ENCODE results near the gene AP3B2.

AP3B2 gene

GRCh38 chr15:82663186-82663600 is 46.5 kb downstream of the AP3B2 start (continued):
- TF ChIP-seq TSHZ2 (CRISPR knock-in tag; IDR thresholded peaks at IDR 0.05) (no peak), ISL1 (CRISPR knock-in tag; IDR thresholded peaks at IDR 0.05) (no peak)

GRCh38 chr15:82662641-82663040 is 47.0 kb downstream of the AP3B2 start:
- no peak for TF ChIP-seq ARNTL (CRISPR knock-in tag; IDR thresholded peaks at IDR 0.05; ENCODE audit: borderline replicate concordance, low read depth)
- no peak for TF ChIP-seq ZFP30 (CRISPR knock-in tag; IDR thresholded peaks at IDR 0.05)
- TF ChIP-seq POU6F1 (CRISPR knock-in tag; IDR thresholded peaks at IDR 0.05; ENCODE audit: borderline replicate concordance, low read depth): no peak
- TF ChIP-seq OSR1 (CRISPR knock-in tag; IDR thresholded peaks at IDR 0.05): no peak
- TF ChIP-seq TSHZ2 (CRISPR knock-in tag; IDR thresholded peaks at IDR 0.05): no peak
- TF ChIP-seq SNAI2 (CRISPR knock-in tag; IDR thresholded peaks at IDR 0.05): no peak
- TF ChIP-seq TOX (CRISPR knock-in tag; IDR thresholded peaks at IDR 0.05; ENCODE audit: borderline replicate concordance): no peak
- no peak for TF ChIP-seq ZNF70 (CRISPR knock-in tag; IDR thresholded peaks at IDR 0.05)
- TF ChIP-seq ESRRG (CRISPR knock-in tag; IDR thresholded peaks at IDR 0.05): no peak
- no peak for TF ChIP-seq CREB5 (CRISPR knock-in tag; IDR thresholded peaks at IDR 0.05; ENCODE audit: low read depth)
- no peak for TF ChIP-seq BACH2 (CRISPR knock-in tag; IDR thresholded peaks at IDR 0.05; ENCODE audit: borderline replicate concordance)
- TF ChIP-seq TCF4 (CRISPR knock-in tag; IDR thresholded peaks at IDR 0.05; ENCODE audit: borderline replicate concordance): no peak
- TF ChIP-seq ZFP3 (CRISPR knock-in tag; IDR thresholded peaks at IDR 0.05): no peak
- no peak for TF ChIP-seq ZNF565 (CRISPR knock-in tag; conservative IDR thresholded peaks at IDR 0.05; ENCODE audit: low read depth)
- TF ChIP-seq PPARA (CRISPR knock-in tag; IDR thresholded peaks at IDR 0.05; ENCODE audit: borderline replicate concordance): no peak
- TF ChIP-seq GLIS3 (CRISPR knock-in tag; IDR thresholded peaks at IDR 0.05): no peak
- no peak for TF ChIP-seq CSDC2 (CRISPR knock-in tag; IDR thresholded peaks at IDR 0.05)
- TF ChIP-seq ISL1 (CRISPR knock-in tag; IDR thresholded peaks at IDR 0.05): no peak
- no peak for TF ChIP-seq RARB (CRISPR knock-in tag; IDR thresholded peaks at IDR 0.05)
- TF ChIP-seq ZNF8 (CRISPR knock-in tag; IDR thresholded peaks at IDR 0.05): no peak
- no peak for ATAC-seq

- no peak for ATAC-seq
- TF ChIP-seq RARB (CRISPR knock-in tag; IDR thresholded peaks at IDR 0.05): no peak
- no peak for TF ChIP-seq TCF4 (CRISPR knock-in tag; IDR thresholded peaks at IDR 0.05; ENCODE audit: borderline replicate concordance)
- no peak for TF ChIP-seq ZC3H10 (CRISPR knock-in tag; IDR thresholded peaks at IDR 0.05)
- no peak for TF ChIP-seq CSRNP3 (CRISPR knock-in tag; IDR thresholded peaks at IDR 0.05)
- TF ChIP-seq ZFP3 (CRISPR knock-in tag; IDR thresholded peaks at IDR 0.05): no peak
- no peak for TF ChIP-seq OSR1 (CRISPR knock-in tag; IDR thresholded peaks at IDR 0.05)
- no peak for TF ChIP-seq ZNF8 (CRISPR knock-in tag; IDR thresholded peaks at IDR 0.05)
- TF ChIP-seq ZNF565 (CRISPR knock-in tag; conservative IDR thresholded peaks at IDR 0.05; ENCODE audit: low read depth): no peak
- TF ChIP-seq POU6F1 (CRISPR knock-in tag; IDR thresholded peaks at IDR 0.05; ENCODE audit: borderline replicate concordance, low read depth): no peak
- TF ChIP-seq ZFP30 (CRISPR knock-in tag; IDR thresholded peaks at IDR 0.05): no peak
- TF ChIP-seq BACH2 (CRISPR knock-in tag; IDR thresholded peaks at IDR 0.05; ENCODE audit: borderline replicate concordance): no peak
- no peak for TF ChIP-seq TSHZ2 (CRISPR knock-in tag; IDR thresholded peaks at IDR 0.05)
- TF ChIP-seq SNAI2 (CRISPR knock-in tag; IDR thresholded peaks at IDR 0.05): no peak
Observed at GRCh38 chr15:82660378-82660777, 49.3 kb downstream of the AP3B2 start.

All from SK-N-SH treated with all-trans-retinoic acid at 6 μM for 48 hours (cell line).